ENCODE data around the gene AMT. TPM values are rescaled to one million over a fixed set of nuclear protein-coding genes. Genes with fewer than 3 reads are reported as not detected.
A peak's percentile ranks its signal among the peaks of the same experiment; 100 is the strongest.

AMT gene
- total and polyA plus RNA-seq, 2 of the 13 experiments (the other 11 are each of a cell fraction or from before 2014, with no cell fraction given), result 35.3 to 59.0 TPM

DNA sequence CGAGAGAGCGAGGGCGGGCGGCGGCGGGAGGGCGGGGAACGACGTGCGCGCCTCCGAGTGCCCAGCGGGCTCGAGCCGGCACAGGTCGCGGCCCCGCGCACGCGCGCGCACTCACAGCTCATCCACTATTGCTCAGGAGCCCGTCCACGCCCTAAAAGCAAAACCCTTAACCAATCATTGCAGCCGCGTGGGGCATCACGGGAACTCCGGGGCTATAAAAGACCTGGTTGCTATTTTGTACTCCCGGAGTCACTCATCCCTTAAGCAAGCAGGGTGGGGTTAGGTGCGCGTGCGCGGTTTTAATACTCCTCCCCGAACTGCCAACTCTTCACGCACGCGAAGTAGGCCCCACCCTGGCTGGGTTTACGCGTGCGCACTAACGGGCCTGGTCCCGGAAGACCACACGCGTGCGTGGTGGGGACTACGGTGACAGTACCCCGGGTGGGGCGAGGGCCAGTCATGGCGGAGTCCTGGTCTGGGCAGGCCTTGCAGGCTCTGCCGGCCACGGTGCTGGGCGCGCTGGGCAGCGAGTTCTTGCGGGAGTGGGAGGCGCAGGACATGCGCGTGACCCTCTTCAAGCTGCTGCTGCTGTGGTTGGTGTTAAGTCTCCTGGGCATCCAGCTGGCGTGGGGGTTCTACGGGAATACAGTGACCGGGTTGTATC, 10.2 kb downstream of the AMT start, which contains the start of the genes RHOA and TCTA (continued):
- TF ChIP-seq, protein P1, sequence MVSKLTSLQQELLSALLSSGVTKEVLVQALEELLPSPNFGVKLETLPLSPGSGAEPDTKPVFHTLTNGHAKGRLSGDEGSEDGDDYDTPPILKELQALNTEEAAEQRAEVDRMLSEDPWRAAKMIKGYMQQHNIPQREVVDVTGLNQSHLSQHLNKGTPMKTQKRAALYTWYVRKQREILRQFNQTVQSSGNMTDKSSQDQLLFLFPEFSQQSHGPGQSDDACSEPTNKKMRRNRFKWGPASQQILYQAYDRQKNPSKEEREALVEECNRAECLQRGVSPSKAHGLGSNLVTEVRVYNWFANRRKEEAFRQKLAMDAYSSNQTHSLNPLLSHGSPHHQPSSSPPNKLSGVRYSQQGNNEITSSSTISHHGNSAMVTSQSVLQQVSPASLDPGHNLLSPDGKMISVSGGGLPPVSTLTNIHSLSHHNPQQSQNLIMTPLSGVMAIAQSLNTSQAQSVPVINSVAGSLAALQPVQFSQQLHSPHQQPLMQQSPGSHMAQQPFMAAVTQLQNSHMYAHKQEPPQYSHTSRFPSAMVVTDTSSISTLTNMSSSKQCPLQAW (CRISPR knock-in tag; IDR thresholded peaks at IDR 0.05), result peak; percentile 64; the same call in 1 of the 2 replicates
- TF ChIP-seq ZNF205 (CRISPR knock-in tag; IDR thresholded peaks at IDR 0.05) (peak; percentile 82; the same call in 1 of the 2 replicates), HMG20A (CRISPR knock-in tag; IDR thresholded peaks at IDR 0.05; ENCODE audit: borderline replicate concordance) (peak; percentile 42; the same call in 1 of the 2 replicates), ZBTB21 (CRISPR knock-in tag; IDR thresholded peaks at IDR 0.05) (no peak), TBP (CRISPR knock-in tag; IDR thresholded peaks at IDR 0.05) (no peak), NAIF1 (CRISPR knock-in tag; IDR thresholded peaks at IDR 0.05; ENCODE audit: borderline replicate concordance) (no peak), ZNF121 (CRISPR knock-in tag; IDR thresholded peaks at IDR 0.05) (no peak; the same call in 1 of the 2 replicates), GATAD1 (CRISPR knock-in tag; IDR thresholded peaks at IDR 0.05) (peak; percentile 76), MAFF (IDR thresholded peaks at IDR 0.05; ENCODE audit: low read depth, low read length) (no peak), SRSF1 (optimal IDR thresholded peaks at IDR 0.05; ENCODE audit: low read depth, low read length) (peak; percentile 53), KDM3A (CRISPR knock-in tag; IDR thresholded peaks at IDR 0.05; ENCODE audit: low read depth) (peak; percentile 53; the same call in 1 of the 2 replicates), ZNF543 (CRISPR knock-in tag; IDR thresholded peaks at IDR 0.05) (no peak; the same call in 1 of the 2 replicates), NFATC3 (CRISPR knock-in tag; IDR thresholded peaks at IDR 0.05) (peak; percentile 69; the same call in 1 of the 2 replicates), GTF2F1 (IDR thresholded peaks at IDR 0.05; ENCODE audit: low read length) (peak; percentile 60), TOPORS (CRISPR knock-in tag; IDR thresholded peaks at IDR 0.05) (peak; percentile 46; the same call in 1 of the 2 replicates), HNRNPLL (IDR thresholded peaks at IDR 0.05; ENCODE audit: low read depth, low read length, poor library complexity, severe bottlenecking) (peak; percentile 21), MIXL1 (CRISPR knock-in tag; IDR thresholded peaks at IDR 0.05) (no peak; the same call in 1 of the 2 replicates), ZNF782 (CRISPR knock-in tag; IDR thresholded peaks at IDR 0.05; ENCODE audit: borderline replicate concordance) (peak; percentile 69; the same call in 1 of the 2 replicates), NFIB (CRISPR knock-in tag; IDR thresholded peaks at IDR 0.05; ENCODE audit: borderline replicate concordance) (no peak), ZNF441 (CRISPR knock-in tag; IDR thresholded peaks at IDR 0.05; ENCODE audit: borderline replicate concordance) (peak; percentile 29; the same call in 1 of the 2 replicates), ZNF703 (CRISPR knock-in tag; IDR thresholded peaks at IDR 0.05; ENCODE audit: borderline replicate concordance) (no peak), NCOR1 (IDR thresholded peaks at IDR 0.05; ENCODE audit: borderline replicate concordance, low read length) (peak; percentile 29; the same call in 1 of the 2 replicates), CC2D1A (CRISPR knock-in tag; IDR thresholded peaks at IDR 0.05) (0 out of 2 replicates have a peak, but pooled peaks have one; percentile 0), ZNF672 (CRISPR knock-in tag; IDR thresholded peaks at IDR 0.05) (0 out of 2 replicates have a peak, but pooled peaks have one; percentile 44), PCBP1 (IDR thresholded peaks at IDR 0.05; ENCODE audit: borderline replicate concordance, low read depth, low read length) (no peak)
- TF ChIP-seq, protein P2, sequence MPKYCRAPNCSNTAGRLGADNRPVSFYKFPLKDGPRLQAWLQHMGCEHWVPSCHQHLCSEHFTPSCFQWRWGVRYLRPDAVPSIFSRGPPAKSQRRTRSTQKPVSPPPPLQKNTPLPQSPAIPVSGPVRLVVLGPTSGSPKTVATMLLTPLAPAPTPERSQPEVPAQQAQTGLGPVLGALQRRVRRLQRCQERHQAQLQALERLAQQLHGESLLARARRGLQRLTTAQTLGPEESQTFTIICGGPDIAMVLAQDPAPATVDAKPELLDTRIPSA (CRISPR knock-in tag; IDR thresholded peaks at IDR 0.05; ENCODE audit: borderline replicate concordance), result 0 out of 2 replicates have a peak, but pooled peaks have one; percentile 8
- TF ChIP-seq, protein P3, sequence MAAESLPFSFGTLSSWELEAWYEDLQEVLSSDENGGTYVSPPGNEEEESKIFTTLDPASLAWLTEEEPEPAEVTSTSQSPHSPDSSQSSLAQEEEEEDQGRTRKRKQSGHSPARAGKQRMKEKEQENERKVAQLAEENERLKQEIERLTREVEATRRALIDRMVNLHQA (CRISPR knock-in tag; IDR thresholded peaks at IDR 0.05), result no peak
- TF ChIP-seq, protein P4, sequence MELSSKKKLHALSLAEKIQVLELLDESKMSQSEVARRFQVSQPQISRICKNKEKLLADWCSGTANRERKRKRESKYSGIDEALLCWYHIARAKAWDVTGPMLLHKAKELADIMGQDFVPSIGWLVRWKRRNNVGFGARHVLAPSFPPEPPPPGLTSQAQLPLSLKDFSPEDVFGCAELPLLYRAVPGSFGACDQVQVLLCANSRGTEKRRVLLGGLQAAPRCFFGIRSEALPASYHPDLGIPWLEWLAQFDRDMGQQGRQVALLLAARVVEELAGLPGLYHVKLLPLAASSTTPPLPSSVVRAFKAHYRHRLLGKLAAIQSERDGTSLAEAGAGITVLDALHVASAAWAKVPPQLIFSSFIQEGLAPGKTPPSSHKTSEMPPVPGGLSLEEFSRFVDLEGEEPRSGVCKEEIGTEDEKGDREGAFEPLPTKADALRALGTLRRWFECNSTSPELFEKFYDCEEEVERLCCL (CRISPR knock-in tag; IDR thresholded peaks at IDR 0.05; ENCODE audit: borderline replicate concordance), result 0 out of 2 replicates have a peak, but pooled peaks have one; percentile 57

Measured in HepG2 (cell line).